HG03354 (cell line): Measurements from ENCODE around the gene SP8.
A peak's percentile ranks its signal among the peaks of the same experiment; 100 is the strongest.

Experiments
- ATAC-seq: cut with Tn5 transposase; IDR thresholded peaks from one replicate; pipeline ENCODE4 v1.9.1; 2021; ENCODE audit warnings: mild to moderate bottlenecking; ENCODE audit not compliant: unreplicated experiment, poor library complexity, severe bottlenecking

The SP8 gene

GRCh38 chr7:20795881-20796280 is 9.2 kb upstream of the SP8 start:
- ATAC-seq, result no peak

GRCh38 chr7:20795361-20795760 is 8.7 kb upstream of the SP8 start:
- no peak for ATAC-seq

GRCh38 chr7:20794676-20795075 is 8.0 kb upstream of the SP8 start:
- no peak for ATAC-seq

GRCh38 chr7:20793694-20794394 is 7.2 kb upstream of the SP8 start:
- ATAC-seq, result no peak

DNA sequence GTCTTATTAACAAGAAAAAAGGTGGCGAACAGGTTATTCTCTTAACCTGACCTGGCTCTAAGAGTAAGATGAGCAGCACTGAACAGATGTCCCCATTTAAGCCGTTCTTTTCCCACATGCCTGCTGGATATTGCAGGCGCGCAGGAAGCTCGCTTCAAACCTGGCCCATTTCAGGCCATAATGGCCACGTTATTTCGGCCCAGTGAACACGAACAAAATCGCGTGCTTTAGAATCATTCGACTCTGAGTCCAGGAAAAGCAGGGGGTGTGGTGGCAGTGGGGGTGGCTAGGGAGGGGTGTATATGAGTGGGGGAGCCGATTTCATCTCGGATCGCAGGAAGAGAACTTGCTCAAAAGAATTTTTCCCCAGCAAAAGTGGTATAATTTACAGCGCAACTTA is 6.6 kb upstream of the SP8 start:
- no peak for ATAC-seq

DNA sequence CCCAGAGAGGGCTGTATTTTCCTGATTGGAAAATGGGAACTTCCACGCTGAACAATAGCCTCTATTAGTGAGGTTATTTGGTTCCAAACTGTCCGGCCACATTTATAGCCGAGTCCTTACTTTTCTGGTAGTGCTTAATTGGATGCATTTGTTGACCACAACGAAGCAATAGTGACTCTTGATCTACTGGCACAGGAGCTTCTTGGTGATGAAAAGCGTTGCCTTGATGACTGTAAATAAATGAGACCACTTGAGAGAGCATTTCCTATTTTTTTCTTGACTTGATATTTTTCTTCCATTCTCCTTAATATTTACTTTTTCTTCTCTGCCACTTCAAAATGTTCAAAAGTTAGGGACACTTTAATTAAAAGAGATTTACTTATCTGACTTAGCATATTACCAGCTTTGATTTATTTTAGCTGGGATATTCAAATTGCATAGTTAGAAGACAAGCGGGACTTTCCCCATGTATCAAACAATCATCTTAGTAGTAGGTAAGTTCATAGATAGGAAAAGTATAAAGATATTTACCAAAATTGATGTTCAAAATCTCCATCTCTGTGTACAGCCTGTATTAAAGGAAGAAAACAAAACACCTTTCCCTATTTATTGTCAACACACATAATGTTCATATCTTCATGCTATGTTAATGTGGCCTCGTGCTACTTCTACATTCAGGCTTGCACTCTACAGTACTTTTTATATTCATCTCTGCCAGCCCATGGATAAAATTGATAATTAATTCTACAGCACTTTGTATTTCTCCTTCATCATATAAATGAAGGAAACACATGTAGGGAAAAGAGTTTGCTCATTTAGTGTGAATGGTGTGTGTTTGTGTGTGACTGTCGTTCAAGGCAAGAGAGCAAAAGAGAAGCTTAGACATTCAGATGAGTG is 5.1 kb upstream of the SP8 start:
- ATAC-seq, result no peak

- ATAC-seq, result no peak
Measured at GRCh38 chr7:20790375-20790774, 3.7 kb upstream of the SP8 start.

GRCh38 chr7:20788420-20788990 is 1.8 kb upstream of the SP8 start:
- no peak for ATAC-seq

GRCh38 chr7:20787660-20788419 is 1.2 kb upstream of the SP8 start:
- no peak for ATAC-seq

DNA sequence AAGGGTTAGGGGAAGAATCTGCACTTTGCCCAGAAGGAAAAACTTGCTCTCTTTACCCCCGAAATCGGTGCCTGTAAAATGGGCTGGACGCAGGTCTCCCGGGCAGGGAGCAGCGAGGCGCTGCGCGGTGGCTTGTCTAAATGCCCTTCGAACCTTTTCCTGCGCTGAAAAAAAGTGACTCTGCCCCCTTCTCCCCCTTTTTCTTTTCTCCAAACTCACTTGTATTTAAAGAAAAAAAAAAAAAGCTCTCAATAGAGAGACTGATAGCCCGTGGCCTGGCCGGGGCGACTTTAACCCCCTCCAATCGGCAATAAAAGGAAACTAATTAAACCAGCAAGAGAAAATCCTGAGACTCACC is 286 bp downstream of the SP8 start:
- no peak for ATAC-seq

GRCh38 chr7:20786049-20786412 is 655 bp downstream of the SP8 start:
- ATAC-seq, result no peak

- ATAC-seq, result no peak
Measured at GRCh38 chr7:20785157-20786048, 1.3 kb downstream of the SP8 start.

GRCh38 chr7:20784388-20785156 is 2.1 kb downstream of the SP8 start:
- no peak for ATAC-seq

DNA sequence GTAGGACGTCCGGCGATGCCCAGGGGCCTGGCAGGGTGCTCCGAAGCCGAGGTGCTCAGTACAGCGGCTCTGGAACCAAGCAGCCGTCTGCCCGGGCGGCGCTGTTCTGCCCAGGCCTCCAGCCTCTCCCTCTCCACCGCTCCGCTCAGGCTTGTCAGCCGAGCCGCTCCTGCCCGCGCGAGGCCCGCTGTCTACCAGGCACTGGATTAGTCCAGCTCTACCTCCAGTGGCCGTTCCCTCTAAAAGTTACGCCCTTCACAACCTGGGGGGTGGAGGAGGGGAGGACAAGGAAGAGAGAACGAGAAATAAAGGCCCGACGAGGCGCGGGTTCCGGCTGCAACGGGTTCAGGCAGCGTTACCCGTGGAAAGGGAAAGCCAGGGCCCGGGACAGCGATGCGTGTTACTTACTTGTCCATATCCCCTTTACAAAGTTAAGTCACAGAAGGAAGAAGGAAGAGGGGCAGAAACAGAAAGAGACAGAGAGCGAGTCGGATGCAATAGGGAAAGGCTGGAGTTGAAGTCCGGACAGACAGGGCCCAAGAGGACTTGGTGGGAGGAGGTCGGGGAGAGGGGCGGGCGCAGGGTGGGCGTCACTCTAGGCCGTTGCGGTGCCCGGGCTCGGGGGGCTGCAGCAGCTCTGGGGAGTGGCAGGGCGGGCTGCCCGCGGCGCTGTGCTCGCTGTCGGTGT is 2.8 kb downstream of the SP8 start:
- ATAC-seq, result peak; percentile 44

DNA sequence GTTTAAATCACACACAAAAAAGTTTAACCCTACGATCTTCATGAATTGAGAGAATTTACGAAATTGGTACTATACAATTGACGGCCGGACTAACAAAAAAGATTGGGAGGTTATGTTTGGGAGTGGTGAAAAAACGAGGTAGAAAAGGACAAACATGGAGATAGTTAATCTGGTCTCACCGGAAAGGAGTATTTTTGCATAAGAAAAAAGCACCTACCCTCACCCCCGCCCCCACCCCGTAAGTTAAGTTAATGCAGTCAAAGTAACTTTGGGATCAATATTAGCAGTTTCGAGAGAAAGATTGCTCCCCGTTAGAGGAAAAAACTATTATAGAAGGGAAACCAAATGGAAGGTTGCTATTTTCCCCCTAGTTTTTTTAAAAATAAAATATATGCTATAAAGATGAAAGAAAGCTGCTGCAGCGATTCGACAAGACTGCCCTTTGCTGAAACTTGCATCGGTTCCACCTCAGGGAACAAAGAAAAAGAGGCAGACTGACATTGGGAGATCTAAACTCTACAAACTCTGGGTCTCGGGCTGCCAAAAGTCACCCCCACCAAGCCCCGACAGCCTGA is 3.5 kb downstream of the SP8 start:
- ATAC-seq, result no peak

DNA sequence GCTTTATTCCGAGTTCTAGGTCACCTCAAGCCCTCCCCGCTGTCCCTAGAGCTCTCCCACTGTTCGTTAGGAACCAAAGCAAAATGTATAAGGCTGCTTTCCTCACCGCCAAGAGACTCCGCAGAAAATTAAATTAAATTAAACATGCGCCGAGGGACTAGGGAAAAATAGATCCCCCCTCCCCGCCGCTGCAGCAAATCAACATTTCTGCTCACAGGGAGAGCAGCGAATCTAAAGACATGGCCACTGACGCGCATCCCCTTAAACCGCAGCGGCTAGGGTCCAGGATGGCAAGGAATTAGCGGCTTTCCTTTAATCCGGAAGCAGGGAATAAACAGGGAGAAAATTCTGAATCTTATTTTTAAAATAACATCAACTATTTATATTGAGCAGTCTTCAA is 7.6 kb downstream of the SP8 start:
- ATAC-seq, result no peak

DNA sequence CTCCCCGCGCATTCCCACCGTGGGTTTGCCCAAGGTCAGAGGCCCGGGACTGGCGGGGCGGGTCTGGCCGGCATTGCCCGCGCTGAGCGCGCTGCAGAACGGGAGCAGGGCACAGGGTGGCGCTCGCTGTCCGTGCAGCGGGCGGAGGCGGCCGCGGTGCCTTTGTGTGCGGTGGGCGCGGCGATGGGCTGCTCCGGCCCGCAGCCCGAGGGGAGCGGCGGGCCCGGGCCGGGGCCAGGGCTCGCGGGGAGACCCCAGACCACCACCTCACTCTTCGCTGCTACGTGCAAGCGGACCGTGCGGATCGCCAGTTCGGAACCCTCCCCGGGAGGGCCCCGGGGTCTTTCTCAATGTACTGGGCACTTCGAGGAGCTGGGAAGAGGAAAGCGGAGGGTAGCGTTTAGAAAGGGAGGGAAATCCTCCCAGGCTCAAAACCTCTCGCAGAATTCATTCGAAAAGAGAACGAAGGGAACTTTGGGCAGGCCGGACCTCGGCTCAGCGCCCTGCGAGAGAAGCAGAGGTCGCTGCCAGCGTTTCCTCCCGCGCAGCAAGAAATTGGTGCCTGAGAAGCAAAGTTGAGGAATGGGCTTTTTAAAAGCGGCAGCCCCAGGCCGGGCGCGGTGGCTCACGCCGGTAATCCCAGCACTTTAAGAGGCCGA is 8.5 kb downstream of the SP8 start:
- peak; percentile 90 for ATAC-seq
